Hepatocyte (in vitro differentiated cells): ENCODE results near the gene RGS17. TPM values are rescaled to one million over a fixed set of nuclear protein-coding genes. Genes with fewer than 3 reads are reported as not detected.

ENCODE experiments used
- DNase-seq: peaks from one replicate; pipeline ENCODE4 v3.0.0-alpha.2; 2016; ENCODE audit warnings: low spot score
- H2AFZ ChIP-seq: fragments of 200-600 bp; sonication (generic); 2 replicates; pipeline ENCODE4 v1.6.0; 2016; ENCODE audit warnings: antibody characterized with exemption, mild to moderate bottlenecking
- H3K27ac ChIP-seq: fragments of 200-600 bp; sonication (generic); 2 replicates; pipeline ENCODE4 v1.5.1; 2016; ENCODE audit warnings: mild to moderate bottlenecking
- H3K27me3 ChIP-seq: fragments of 200-600 bp; sonication (generic); 2 replicates; pipeline ENCODE4 v1.6.1; 2016
- H3K36me3 ChIP-seq: fragments of 200-600 bp; sonication (generic); replicated peaks from 2 replicates; pipeline ENCODE4 v1.5.1; 2016; ENCODE audit warnings: low read depth; ENCODE audit not compliant: insufficient read depth
- H3K4me1 ChIP-seq: fragments of 200-600 bp; sonication (generic); 2 replicates; pipeline ENCODE4 v1.5.1; 2016; ENCODE audit warnings: mild to moderate bottlenecking, moderate library complexity; ENCODE audit not compliant: insufficient read depth
- H3K4me2 ChIP-seq: fragments of 200-600 bp; sonication (generic); 2 replicates; pipeline ENCODE4 v1.6.0; 2016
- H3K4me3 ChIP-seq: fragments of 200-600 bp; sonication (generic); 2 replicates; pipeline ENCODE4 v1.5.1; 2016; ENCODE audit warnings: mild to moderate bottlenecking
- H3K79me2 ChIP-seq: fragments of 200-600 bp; sonication (generic); 2 replicates; pipeline ENCODE4 v1.6.0; 2017; ENCODE audit warnings: mild to moderate bottlenecking
- H3K9me2 ChIP-seq: fragments of 200-600 bp; sonication (generic); replicated peaks from 2 replicates; pipeline ENCODE4 v1.6.0; 2017; ENCODE audit warnings: mild to moderate bottlenecking; ENCODE audit not compliant: insufficient read depth
- H3K9me3 ChIP-seq: fragments of 200-600 bp; sonication (generic); 2 replicates; pipeline ENCODE4 v1.5.1; 2016; ENCODE audit warnings: low read depth, mild to moderate bottlenecking
- H4K20me1 ChIP-seq: fragments of 200-600 bp; sonication (generic); 2 replicates; pipeline ENCODE4 v1.6.0; 2016; ENCODE audit warnings: mild to moderate bottlenecking; ENCODE audit not compliant: insufficient read depth, poor library complexity, severe bottlenecking
- CTCF ChIP-seq: fragments of 200-600 bp; sonication (generic); IDR thresholded peaks from 2 replicates; pipeline ENCODE4 v1.5.1; 2016; ENCODE audit warnings: antibody characterized with exemption, mild to moderate bottlenecking; ENCODE audit not compliant: poor library complexity
- EZH2 ChIP-seq: fragments of 200-600 bp; sonication (generic); IDR thresholded peaks from 2 replicates; pipeline ENCODE4 v1.6.1; 2016; ENCODE audit warnings: antibody characterized with exemption, mild to moderate bottlenecking, borderline replicate concordance
- EZH2phosphoT487 ChIP-seq: fragments of 200-600 bp; sonication (generic); IDR thresholded peaks from one replicate; pipeline ENCODE4 v1.6.1; 2018; ENCODE audit warnings: antibody characterized with exemption, mild to moderate bottlenecking, low read depth, moderate library complexity; ENCODE audit not compliant: unreplicated experiment, severe bottlenecking
- WGBS: methylation state at CpG from one replicate; pipeline ENCODE4 v1.1.6; 2016; ENCODE audit warnings: low lambda C conversion rate; ENCODE audit errors: missing lambda C conversion rate; 5-methylcytosine and 5-hydroxymethylcytosine counted together
- polyA plus RNA-seq: library from polyadenylated mRNA; unstranded; fragments of >200 nt; fragmentation: Nextera tagmentation; extraction: Ambion mirVana; gene quantifications from 2 replicates; pipeline ENCODE4 v1.2.1, GENCODE V29; 2016
- total RNA-seq: library from RNA; depleted of rRNA; stranded (reverse); fragments of >200 nt; gene quantifications from 2 replicates; pipeline ENCODE4 v1.2.3, GENCODE V29; 2014

RGS17 gene
- total and polyA plus RNA-seq, 2 experiments from 2014 or later: 0.27 to 0.97 TPM

GRCh38 chr6:153074761-153075160 is 56.3 kb downstream of the RGS17 start:
- Histone ChIP-seq H2AFZ (no peak overlapping the region), H3K9me3 (no peaks in the 10 kb centered on the region), H4K20me1 (no peaks in the 10 kb centered on the region), H3K36me3 (no peaks in the 10 kb centered on the region), H3K9me2 (no peaks in the 10 kb centered on the region), H3K4me2 (no peak overlapping the region), H3K27me3 (no peaks in the 10 kb centered on the region), H3K27ac (no peak overlapping the region), H3K79me2 (no peaks in the 10 kb centered on the region), H3K4me3 (no peak overlapping the region), H3K4me1 (no peaks in the 10 kb centered on the region)
- 57% methylated on average over 3 of the region's 3 CpGs for WGBS
- no peak for TF ChIP-seq EZH2phosphoT487
- TF ChIP-seq CTCF: no peak
- no peak for DNase-seq

GRCh38 chr6:153073841-153074240 is 57.2 kb downstream of the RGS17 start:
- Histone ChIP-seq H3K9me2 (no peaks in the 10 kb centered on the region), H3K4me3 (no peak overlapping the region), H3K4me2 (no peak overlapping the region), H3K27ac (no peak overlapping the region), H3K4me1 (no peaks in the 10 kb centered on the region), H3K9me3 (no peaks in the 10 kb centered on the region), H3K79me2 (no peaks in the 10 kb centered on the region), H3K36me3 (no peaks in the 10 kb centered on the region), H3K27me3 (no peaks in the 10 kb centered on the region), H2AFZ (no peak overlapping the region), H4K20me1 (no peaks in the 10 kb centered on the region)
- WGBS: 78% methylated on average over 4 of the region's 4 CpGs
- no peak for DNase-seq
- TF ChIP-seq EZH2phosphoT487 (no peak), CTCF (no peak), EZH2 (no peak)

- H4K20me1 ChIP-seq: no peaks in the 10 kb centered on the region
- H3K4me1 ChIP-seq: no peaks in the 10 kb centered on the region
- no peak overlapping the region for H2AFZ ChIP-seq
- no peak for DNase-seq
- H3K9me2 ChIP-seq: no peaks in the 10 kb centered on the region
- whole genome bisulfite sequencing: 94% methylated on average over 7 of the region's 7 CpGs
- H3K27me3 ChIP-seq: no peaks in the 10 kb centered on the region
- no peaks in the 10 kb centered on the region for H3K36me3 ChIP-seq
- no peaks in the 10 kb centered on the region for H3K9me3 ChIP-seq
- no peak overlapping the region for H3K4me2 ChIP-seq
- no peak overlapping the region for H3K4me3 ChIP-seq
- TF ChIP-seq EZH2 (no peak), EZH2phosphoT487 (no peak), CTCF (no peak)
- H3K79me2 ChIP-seq: no peaks in the 10 kb centered on the region
- no peak overlapping the region for H3K27ac ChIP-seq
These were observed 60.3 kb downstream of the RGS17 start for GRCh38 chr6:153070756-153071155.

GRCh38 chr6:153069897-153070296 is 61.2 kb downstream of the RGS17 start:
- Histone ChIP-seq H2AFZ (no peak overlapping the region), H3K4me2 (no peak overlapping the region), H3K27me3 (no peaks in the 10 kb centered on the region), H3K9me3 (no peaks in the 10 kb centered on the region), H4K20me1 (no peaks in the 10 kb centered on the region), H3K27ac (no peak overlapping the region), H3K9me2 (no peaks in the 10 kb centered on the region), H3K4me3 (no peak overlapping the region), H3K36me3 (no peaks in the 10 kb centered on the region), H3K79me2 (no peaks in the 10 kb centered on the region), H3K4me1 (no peaks in the 10 kb centered on the region)
- TF ChIP-seq EZH2 (no peak), CTCF (no peak), EZH2phosphoT487 (no peak)
- no peak for DNase-seq
